HG03520 (cell line): ENCODE data around the gene ASF1A.

Experiments
- ATAC-seq: cut with Tn5 transposase; IDR thresholded peaks from one replicate; pipeline ENCODE4 v1.9.1; 2021; ENCODE audit warnings: mild to moderate bottlenecking, moderate library complexity; ENCODE audit not compliant: unreplicated experiment

Gene ASF1A

GRCh38 chr6:118881440-118882313, 12.3 kb upstream of the ASF1A start:
- ATAC-seq: peak; percentile 85

GRCh38 chr6:118882314-118882905, 11.5 kb upstream of the ASF1A start:
- no peak for ATAC-seq

GRCh38 chr6:118886641-118887040, 7.3 kb upstream of the ASF1A start:
- ATAC-seq: no peak

GRCh38 chr6:118889163-118889562, 4.8 kb upstream of the ASF1A start:
- ATAC-seq: no peak

GRCh38 chr6:118890997-118891790, 2.8 kb upstream of the ASF1A start:
- ATAC-seq: peak; percentile 12

GRCh38 chr6:118892355-118892991, 1.5 kb upstream of the ASF1A start:
- no peak for ATAC-seq

GRCh38 chr6:118893064-118893806, 717 bp upstream of the ASF1A start:
- ATAC-seq: peak; percentile 12

GRCh38 chr6:118894425-118895260, 691 bp downstream of the ASF1A start:
- peak; percentile 30 for ATAC-seq

- ATAC-seq: no peak
These were observed 1.3 kb downstream of the ASF1A start for GRCh38 chr6:118895261-118895560.

GRCh38 chr6:118895859-118896258, 1.9 kb downstream of the ASF1A start:
- no peak for ATAC-seq

- ATAC-seq: peak; percentile 23
These were observed 2.6 kb downstream of the ASF1A start for GRCh38 chr6:118896339-118897136.

- ATAC-seq: no peak
These were observed 3.4 kb downstream of the ASF1A start for GRCh38 chr6:118897386-118897785.

GRCh38 chr6:118899948-118900347, 6.0 kb downstream of the ASF1A start:
- ATAC-seq: no peak

GRCh38 chr6:118902726-118903125, 8.8 kb downstream of the ASF1A start:
- ATAC-seq: no peak

GRCh38 chr6:118903138-118903537, 9.2 kb downstream of the ASF1A start:
- no peak for ATAC-seq

GRCh38 chr6:118903691-118904090, 9.7 kb downstream of the ASF1A start:
- no peak for ATAC-seq

GRCh38 chr6:118905084-118905483, 11.1 kb downstream of the ASF1A start:
- no peak for ATAC-seq

GRCh38 chr6:118905851-118906250, 11.9 kb downstream of the ASF1A start:
- ATAC-seq: no peak

- no peak for ATAC-seq
These were observed 14.5 kb downstream of the ASF1A start for GRCh38 chr6:118908441-118908840.
